Right lobe of liver (tissue), 6 donors: ENCODE data around the gene DENND2D. TPM values are rescaled to one million over a fixed set of nuclear protein-coding genes. Genes with fewer than 3 reads are reported as not detected.

Experiments used
- ATAC-seq, 4 donors: fragments of 200-7000 bp; cut with Tn5 transposase; one replicate each; pipeline ENCODE4 v1.9.1; 2020; ENCODE audit warnings: mild to moderate bottlenecking in 4 of 4, moderate library complexity in 4 of 4
- DNase-seq, 3 donors: peaks; one replicate each; pipeline ENCODE4 v3.0.0-alpha.2; 2020
- H3K27ac ChIP-seq, 3 donors: fragments of 200-600 bp; one replicate each; pipeline ENCODE4 v1.8.0; 2022
- H3K27me3 ChIP-seq, 2 donors: fragments of 200-600 bp; one replicate each; pipeline ENCODE4 v1.8.0; 2022
- H3K36me3 ChIP-seq, 4 donors: fragments of 200-600 bp; sonication (generic) in 1 of 4; one replicate each; pipeline versions ENCODE4 v1.5.1 to v1.8.0; 2017 to 2022; ENCODE audit warnings: control low read depth in 1 of 4
- H3K4me1 ChIP-seq, 4 donors: fragments of 200-600 bp; sonication (generic) in 1 of 4; one replicate each; pipeline versions ENCODE4 v1.5.1 to v1.8.0; 2017 to 2022; ENCODE audit warnings: control low read depth in 1 of 4
- H3K4me3 ChIP-seq, 3 donors: fragments of 200-600 bp; one replicate each; pipeline ENCODE4 v1.8.0; 2022
- H3K9me3 ChIP-seq, 4 donors: fragments of 200-600 bp; sonication (generic) in 1 of 4; one replicate each; pipeline versions ENCODE4 v1.5.1 to v1.8.0; 2017 to 2022; ENCODE audit warnings: control low read depth in 1 of 4
- CTCF ChIP-seq, 4 donors: fragments of 200-600 bp in 3 of 4; fragments of 450-650 bp in 1 of 4; IDR thresholded peaks; one replicate each; pipeline versions ENCODE4 v1.5.1 to v1.8.0; 2016 to 2022; ENCODE audit warnings: antibody characterized with exemption in 4 of 4, mild to moderate bottlenecking in 2 of 4
- POLR2A ChIP-seq: fragments of 450-650 bp; IDR thresholded peaks from one replicate; pipeline ENCODE4 v1.6.1; 2017; ENCODE audit warnings: antibody characterized with exemption, mild to moderate bottlenecking
- WGBS: methylation state at CpG from one replicate; pipeline ENCODE4 v1.1.6; 2018; ENCODE audit warnings: low coverage, low lambda C conversion rate; ENCODE audit not compliant: insufficient coverage; ENCODE audit errors: missing lambda C conversion rate; 5-methylcytosine and 5-hydroxymethylcytosine counted together
- intact Hi-C, 2 donors: fragments of 100-400 bp; cut with DNase I; formaldehyde crosslinking; loops; one replicate each; pipeline versions ENCODE4 v1.11.2 to v1.14.1; 2022
- total RNA-seq, 6 experiments: library from RNA; depleted of rRNA in 2 of 6; stranded (reverse); fragments of >200 nt in 2 of 6; fragmentation: NEBNext Ultra II Directional in 3 of 6; extraction: Animal tissue kit (Norgen Biotek cat#: 25700) in 3 of 6; gene quantifications; one replicate each; pipeline versions ENCODE4 v1.1.0 to v1.2.4, GENCODE V29; 2016 to 2023
- donor health status: DM: no; HTN: yes; CAD: no.
- donor health status: DM: no; HTN: no; CAD: no.
- donor health status: DM: no; HTN: no; CAD: no.
- donor health status: DM: no; HTN: yes; CAD: no.
- donor health status: DM: no; HTN: yes; CAD: no.

Gene DENND2D
- total RNA-seq, 6 experiments from 2014 or later = 9.6 to 18.6 (median 13.9) TPM

GRCh38 chr1:111142356-111142975, 58.0 kb downstream of the DENND2D start:
- H3K4me3 ChIP-seq = peak overlapping the region in 2 of 3 donors; percentile 5 to 19

GRCh38 chr1:111141245-111142220, 58.9 kb downstream of the DENND2D start:
- H3K4me3 ChIP-seq = peak overlapping the region; percentile 80 to 94 (median 91)
- peaks cover 0 to 42% (median 17%) of the 10 kb centered on the region in 4 donors for H3K4me1 ChIP-seq
- H3K9me3 ChIP-seq = no peaks in the 10 kb centered on the region
- intact Hi-C loops = no loop called here
- H3K36me3 ChIP-seq = no peaks in the 10 kb centered on the region
- WGBS = 7% methylated on average over 4 of the region's 5 CpGs
- no peaks in the 10 kb centered on the region for H3K27me3 ChIP-seq
- peak overlapping the region; percentile 83 to 90 (median 88) for H3K27ac ChIP-seq
- TF ChIP-seq CTCF (IDR thresholded peaks at IDR 0.05) = no peak
- TF ChIP-seq POLR2A = no peak
- DNase-seq (no peak), ATAC-seq (peak in 2 of 4 donors; percentile 16 to 29)

More at GRCh38 chr1:111142356-111142975, 58.0 kb downstream of the DENND2D start:
- intact Hi-C loops = no loop called here
- DNase-seq (no peak), ATAC-seq (peak; percentile 46 to 61 (median 54))
- 36% methylated on average over 5 of the region's 5 CpGs for WGBS
- H3K4me1 ChIP-seq = peaks cover 0 to 46% (median 17%) of the 10 kb centered on the region in 4 donors
- no peaks in the 10 kb centered on the region for H3K27me3 ChIP-seq
- H3K9me3 ChIP-seq = no peaks in the 10 kb centered on the region
- H3K36me3 ChIP-seq = no peaks in the 10 kb centered on the region
- peak overlapping the region; percentile 2 to 90 (median 83) for H3K27ac ChIP-seq
- no peak for TF ChIP-seq CTCF (IDR thresholded peaks at IDR 0.05)
- TF ChIP-seq POLR2A = no peak

- H3K36me3 ChIP-seq = peaks cover 0 to 8% (median under 1%) of the 10 kb centered on the region in 4 donors
- TF ChIP-seq CTCF (IDR thresholded peaks at IDR 0.05) (no peak), POLR2A (no peak)
- H3K4me1 ChIP-seq = peaks cover 0 to 36% (median 16%) of the 10 kb centered on the region in 4 donors
- H3K27ac ChIP-seq = peak overlapping the region; percentile 83 to 90 (median 88)
- peak; percentile 71 to 84 (median 74) for ATAC-seq
- no peaks in the 10 kb centered on the region for H3K9me3 ChIP-seq
- no peaks in the 10 kb centered on the region for H3K27me3 ChIP-seq
- H3K4me3 ChIP-seq = peak overlapping the region; percentile 80 to 94 (median 91)
- 0% methylated on average over 4 of the region's 9 CpGs for WGBS
- peak in 2 of 3 donors; percentile 78 to 82 for DNase-seq
- intact Hi-C loops = no loop called here
These were observed 59.8 kb downstream of the DENND2D start for GRCh38 chr1:111140680-111140967.

- no peaks in the 10 kb centered on the region for H3K9me3 ChIP-seq
- peak; percentile 73 for TF ChIP-seq POLR2A
- no peak for TF ChIP-seq CTCF (IDR thresholded peaks at IDR 0.05)
- intact Hi-C loops = no loop called here
- H3K4me3 ChIP-seq = peak within 1 kb of the TSS; percentile 80 to 94 (median 91)
- H3K4me1 ChIP-seq = peaks cover 0 to 31% (median 14%) of the 10 kb centered on the region in 4 donors
- peak within 1 kb of the TSS; percentile 83 to 90 (median 88) for H3K27ac ChIP-seq
- H3K27me3 ChIP-seq = no peaks in the 10 kb centered on the region
- WGBS = 0% methylated on average over 15 of the region's 68 CpGs
- peak; percentile 96 to 98 (median 96) for DNase-seq
- ATAC-seq = peak; percentile 88 to 93 (median 90)
- H3K36me3 ChIP-seq = peaks cover 0 to 12% (median under 1%) of the 10 kb centered on the region in 4 donors
These were observed 60.3 kb downstream of the DENND2D start, which contains the start of the genes CEPT1 and DRAM2 for GRCh38 chr1:111139956-111140679. TSS of gene CEPT1 (plus strand) at chr1:111140223. CDS start at chr1:111147715, 7,492 bp downstream. TSS of gene DRAM2 (minus strand) at chr1:111140093. CDS start at chr1:111131554, 8,539 bp downstream.
